Caco-2 (cell line): Measurements from ENCODE around the gene RNFT2. TPM values are rescaled to one million over a fixed set of nuclear protein-coding genes. Genes with fewer than 3 reads are reported as not detected.

Experiments used
- BruUV-seq: library from RNA; stranded (reverse); fragments of 400-500 nt; replicated peaks from 2 replicates; lab custom pipeline; 2021; lab: Mats Ljungman, UMichigan
- CTCF ChIA-PET: fragments of 300-600 bp; sonication (Branson Sonifier 250); formaldehyde crosslinking; loops from one replicate; lab custom pipeline; 2022; ENCODE audit warnings: antibody characterized with exemption; lab: Charles Lee
- POLR2A ChIA-PET: fragments of 300-600 bp; sonication (Branson Sonifier 250); formaldehyde crosslinking; loops from one replicate; lab custom pipeline; 2022; ENCODE audit warnings: antibody characterized with exemption; lab: Charles Lee
- DNase-seq, 2 experiments: peaks; one replicate each; pipeline versions ENCODE4 v3.0.0 to v3.0.0-alpha.2; 2020 to 2022
- H3K27me3 ChIP-seq: replicated peaks from 2 replicates; pipeline ENCODE4 v1.6.0; 2011; ENCODE audit warnings: low read length; ENCODE audit not compliant: control insufficient read depth, insufficient read depth
- H3K36me3 ChIP-seq: 2 replicates; pipeline ENCODE4 v1.5.1; 2011; ENCODE audit warnings: low read length; ENCODE audit not compliant: control insufficient read depth, insufficient read depth
- H3K4me1 ChIP-seq: fragments of 250-450 bp; sonication (Bioruptor Pico); 2 replicates; pipeline ENCODE4 v1.5.1; 2020; ENCODE audit warnings: mild to moderate bottlenecking
- H3K4me3 ChIP-seq: 2 replicates; pipeline ENCODE4 v1.5.1; 2011; ENCODE audit warnings: low read depth, mild to moderate bottlenecking, control low read depth, low read length
- H3K9me3 ChIP-seq: fragments of 250-450 bp; sonication (Bioruptor Pico); 2 replicates; pipeline ENCODE4 v1.5.1; 2020; ENCODE audit warnings: mild to moderate bottlenecking, moderate library complexity
- H3K27ac Mint-ChIP-seq: one replicate; pipeline ENCODE4 v1.8.0; 2022; ENCODE audit warnings: mixed read lengths; ENCODE audit not compliant: unreplicated experiment
- H3K27me3 Mint-ChIP-seq: one replicate; pipeline ENCODE4 v1.8.0; 2022; ENCODE audit warnings: mixed read lengths; ENCODE audit not compliant: insufficient read depth, unreplicated experiment
- H3K36me3 Mint-ChIP-seq: one replicate; pipeline ENCODE4 v1.8.0; 2022; ENCODE audit warnings: mild to moderate bottlenecking, mixed read lengths; ENCODE audit not compliant: insufficient read depth, unreplicated experiment
- H3K4me1 Mint-ChIP-seq: one replicate; pipeline ENCODE4 v1.8.0; 2022; ENCODE audit warnings: low read depth, mixed read lengths; ENCODE audit not compliant: unreplicated experiment
- H3K4me3 Mint-ChIP-seq: one replicate; pipeline ENCODE4 v1.8.0; 2022; ENCODE audit warnings: mild to moderate bottlenecking, moderate library complexity, mixed read lengths; ENCODE audit not compliant: unreplicated experiment
- H3K9me3 Mint-ChIP-seq: one replicate; pipeline ENCODE4 v1.8.0; 2022; ENCODE audit warnings: mixed read lengths; ENCODE audit not compliant: unreplicated experiment
- CTCF ChIP-seq, 2 experiments: fragments of 200-600 bp in 1 of 2; IDR thresholded peaks; 1 replicate in 1 of 2; 2 replicates in 1 of 2; pipeline versions ENCODE4 v1.5.1 to v1.8.0; 2011 to 2022; ENCODE audit warnings: antibody characterized with exemption in 1 of 2, control low read depth in 1 of 2, inconsistent platforms in 1 of 2, low read depth in 1 of 2, low read length in 1 of 2, mild to moderate bottlenecking in 1 of 2, moderate library complexity in 1 of 2; ENCODE audit not compliant: insufficient read depth in 1 of 2, severe bottlenecking in 1 of 2, unreplicated experiment in 1 of 2
- intact Hi-C: fragments of 100-400 bp; cut with micrococcal nuclease; formaldehyde crosslinking; loops from one replicate; pipeline ENCODE4 v1.10.0; 2022; ENCODE audit not compliant: unreplicated experiment
- total RNA-seq: library from RNA; stranded (reverse); gene quantifications from 2 replicates; pipeline ENCODE4 v1.2.3, GENCODE V29; 2022

The RNFT2 gene
- total RNA-seq, 1 experiment from 2014 or later, result 11.6 TPM

GRCh38 chr12:116821291-116821690 is 83.2 kb downstream of the RNFT2 start:
- no peak for TF ChIP-seq CTCF (IDR thresholded peaks at IDR 0.05; ENCODE audit: insufficient read depth in 1 of 2, low read depth in 1 of 2, low read length in 1 of 2, severe bottlenecking in 1 of 2, unreplicated experiment in 1 of 2)
- H3K4me3 Mint-ChIP-seq, result no peak overlapping the region
- Histone ChIP-seq H3K4me1 (no peaks in the 10 kb centered on the region; the same call in 1 of the 2 replicates), H3K9me3 (no peaks in the 10 kb centered on the region), H3K27me3 (no peaks in the 10 kb centered on the region), H3K4me3 (no peak overlapping the region), H3K36me3 (no peaks in the 10 kb centered on the region)
- POLR2A ChIA-PET, result no interaction called here
- no TSS peak for BruUV-seq
- DNase-seq, result no peak
- peak overlapping the region; percentile 39 for H3K27ac Mint-ChIP-seq
- intact Hi-C loops, result no loop called here
- H3K27me3 Mint-ChIP-seq, result no peaks in the 10 kb centered on the region
- H3K36me3 Mint-ChIP-seq, result peaks cover 19% of the 10 kb centered on the region
- no peaks in the 10 kb centered on the region for H3K9me3 Mint-ChIP-seq
- CTCF ChIA-PET, result interaction anchor here (0.6 kb wide), 1 partner anchor 866 kb away, joined by 4 read pairs; no protein-coding TSS in a partner anchor
- H3K4me1 Mint-ChIP-seq, result peaks cover 15% of the 10 kb centered on the region

DNA sequence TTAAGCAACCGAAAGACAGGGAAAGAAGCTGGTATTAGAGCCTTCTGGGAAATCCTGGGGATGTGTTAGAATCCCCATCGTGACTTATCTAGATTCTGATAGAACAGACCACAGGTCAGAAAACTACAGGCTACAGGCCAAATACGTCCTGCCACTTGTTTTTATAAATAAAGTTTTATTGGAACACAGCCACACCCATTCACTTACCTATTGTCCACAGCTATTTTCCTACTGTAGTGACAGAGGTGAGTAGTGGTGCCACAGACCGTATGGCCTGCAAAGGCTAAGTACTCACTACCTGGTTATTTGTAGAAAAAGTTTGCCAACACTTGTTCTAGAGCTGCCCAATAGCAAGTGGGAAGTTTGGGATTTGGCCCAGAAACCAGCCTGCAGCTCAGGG is 89.3 kb downstream of the RNFT2 start:
- no peak for DNase-seq
- Mint-ChIP-seq H3K4me1 (no peaks in the 10 kb centered on the region), H3K27ac (no peak overlapping the region), H3K36me3 (no peaks in the 10 kb centered on the region), H3K27me3 (no peaks in the 10 kb centered on the region), H3K9me3 (no peaks in the 10 kb centered on the region), H3K4me3 (no peak overlapping the region)
- H3K4me3 ChIP-seq, result no peak overlapping the region
- H3K27me3 ChIP-seq, result no peaks in the 10 kb centered on the region
- intact Hi-C loops, result no loop called here
- ChIA-PET POLR2A (no interaction called here), CTCF (no interaction called here)
- no TSS peak for BruUV-seq
- H3K36me3 ChIP-seq, result no peaks in the 10 kb centered on the region
- TF ChIP-seq CTCF (IDR thresholded peaks at IDR 0.05; ENCODE audit: insufficient read depth in 1 of 2, low read depth in 1 of 2, low read length in 1 of 2, severe bottlenecking in 1 of 2, unreplicated experiment in 1 of 2), result no peak
- no peaks in the 10 kb centered on the region for H3K4me1 ChIP-seq
- H3K9me3 ChIP-seq, result no peaks in the 10 kb centered on the region

DNA sequence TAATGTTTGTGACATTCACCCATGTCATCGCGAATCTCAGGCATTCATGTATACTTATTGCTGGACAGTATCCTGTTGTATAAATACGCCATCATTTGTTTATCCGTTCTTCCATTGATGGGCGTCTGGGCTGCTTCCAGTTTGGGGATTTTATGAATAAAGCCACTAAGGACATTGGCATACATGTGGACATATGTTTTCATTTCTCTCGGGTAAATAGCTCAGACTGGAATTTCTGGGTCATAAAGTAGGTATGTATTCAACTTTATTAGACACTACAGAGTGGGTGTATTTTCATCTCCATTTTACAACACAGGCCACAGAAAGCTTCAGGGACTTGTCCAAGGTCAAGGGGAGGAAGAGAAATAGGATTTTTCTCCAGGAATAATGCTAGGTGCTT is 94.2 kb downstream of the RNFT2 start:
- intact Hi-C loops, result no loop called here
- H3K9me3 Mint-ChIP-seq, result no peaks in the 10 kb centered on the region
- H3K27me3 Mint-ChIP-seq, result no peaks in the 10 kb centered on the region
- H3K27ac Mint-ChIP-seq, result no peak overlapping the region
- H3K27me3 ChIP-seq, result no peaks in the 10 kb centered on the region
- H3K36me3 ChIP-seq, result no peaks in the 10 kb centered on the region
- ChIA-PET POLR2A (no interaction called here), CTCF (no interaction called here)
- H3K4me1 Mint-ChIP-seq, result no peaks in the 10 kb centered on the region
- H3K9me3 ChIP-seq, result no peaks in the 10 kb centered on the region
- H3K4me3 Mint-ChIP-seq, result no peak overlapping the region
- DNase-seq, result no peak
- H3K36me3 Mint-ChIP-seq, result no peaks in the 10 kb centered on the region
- H3K4me3 ChIP-seq, result no peak overlapping the region
- TF ChIP-seq CTCF (IDR thresholded peaks at IDR 0.05; ENCODE audit: insufficient read depth in 1 of 2, low read depth in 1 of 2, low read length in 1 of 2, severe bottlenecking in 1 of 2, unreplicated experiment in 1 of 2), result no peak
- no TSS peak for BruUV-seq
- no peaks in the 10 kb centered on the region for H3K4me1 ChIP-seq
